ENCODE results near the gene PLCD3.

Gene PLCD3

DNA sequence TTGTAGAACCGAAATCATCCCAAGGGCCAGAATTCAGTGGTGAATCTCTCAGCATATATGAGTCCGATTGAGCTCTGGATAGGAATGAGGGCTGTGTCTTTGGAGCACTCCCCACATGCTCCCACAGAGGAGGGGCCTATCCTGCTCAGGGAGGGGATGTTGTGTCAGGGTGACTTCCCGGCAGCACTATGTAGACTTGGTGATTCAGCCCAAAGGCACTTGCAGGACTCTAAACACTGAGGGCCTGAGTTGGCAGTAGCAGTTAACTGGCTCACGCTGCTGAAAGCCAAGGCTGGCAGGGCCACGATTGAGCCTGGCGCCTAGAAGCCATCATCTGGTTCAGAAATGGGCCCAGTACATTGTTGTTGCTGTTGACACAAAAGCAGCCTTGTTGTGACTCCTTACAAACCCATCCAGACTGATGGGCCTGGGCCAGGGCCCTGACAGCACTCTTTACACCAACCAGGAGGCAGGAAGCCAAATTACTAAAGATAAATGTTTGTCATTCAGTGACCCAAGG lies 39.3 kb downstream of the PLCD3 start:
- Histone ChIP-seq H3K27me3 (replicated peaks; ENCODE audit: control insufficient read depth, insufficient read depth, low read length, poor library complexity, severe bottlenecking) (no peaks in the 10 kb centered on the region), H3K36me3 (ENCODE audit: control insufficient read depth, insufficient read depth, low read length) (peaks cover 75% of the 10 kb centered on the region), H3K4me1 (ENCODE audit: control insufficient read depth, insufficient read depth, low read length, poor library complexity, severe bottlenecking) (no peaks in the 10 kb centered on the region), H3K9me3 (ENCODE audit: control insufficient read depth, low read length) (no peaks in the 10 kb centered on the region), H3K4me3 (ENCODE audit: insufficient read depth, low read depth, low read length, poor library complexity, severe bottlenecking) (no peak overlapping the region), H3K27ac (ENCODE audit: insufficient read depth, low read length, poor library complexity, severe bottlenecking) (no peak overlapping the region)
- no peak for DNase-seq

DNA sequence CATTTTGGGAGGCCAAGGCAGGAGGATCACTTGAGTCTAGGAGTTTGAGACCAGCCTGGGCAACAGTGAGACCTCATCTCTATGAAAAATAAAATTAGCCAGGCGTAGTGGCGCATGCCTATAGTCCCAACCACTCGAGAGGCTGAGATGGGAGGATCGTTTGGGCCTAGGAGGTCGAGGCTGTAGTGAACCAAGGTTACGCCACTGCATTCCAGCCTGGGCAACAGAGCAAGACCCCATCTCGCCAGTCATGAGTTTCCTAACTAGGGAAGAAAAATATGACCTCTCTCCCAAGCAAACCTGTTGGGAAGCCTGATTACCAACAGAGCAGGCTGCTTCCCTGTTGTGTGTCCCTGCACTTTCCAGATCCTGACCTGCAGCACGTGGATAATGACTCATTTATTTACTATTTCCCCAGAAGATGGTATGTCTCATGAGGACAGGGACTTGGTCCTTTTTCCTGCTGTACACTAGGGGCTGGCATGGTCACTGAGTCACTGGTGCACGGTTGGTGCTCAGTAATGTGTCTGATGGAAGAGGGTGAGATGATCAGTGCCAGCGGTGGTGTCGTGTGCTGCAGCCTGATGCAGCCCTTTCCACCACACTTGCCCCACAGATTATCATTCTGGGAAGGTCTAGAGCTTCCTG lies 40.4 kb downstream of the PLCD3 start:
- DNase-seq = no peak
- H3K27ac ChIP-seq (ENCODE audit: insufficient read depth, low read length, poor library complexity, severe bottlenecking) = no peak overlapping the region
- H3K36me3 ChIP-seq (ENCODE audit: control insufficient read depth, insufficient read depth, low read length) = peaks cover 75% of the 10 kb centered on the region

DNA sequence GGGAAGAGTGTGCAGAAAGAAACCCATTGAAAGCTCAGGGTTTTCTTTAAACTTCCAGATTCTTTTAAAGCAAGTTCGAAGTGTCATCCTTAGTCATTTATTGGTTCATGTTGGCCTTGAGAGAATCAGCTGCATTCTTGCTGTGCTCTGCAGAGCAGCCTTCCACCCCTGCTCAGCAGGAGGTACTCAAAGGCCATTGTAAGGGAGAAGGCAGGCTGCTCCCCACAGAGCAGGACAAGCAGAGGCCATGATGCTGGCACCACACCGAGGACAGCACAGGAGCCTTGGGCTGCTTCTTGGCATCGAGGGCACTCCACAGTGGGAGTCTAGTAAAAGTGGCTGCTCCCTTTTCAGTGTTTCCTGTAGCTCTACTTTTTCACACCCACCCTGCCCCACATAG lies 41.6 kb downstream of the PLCD3 start:
- no peak for DNase-seq
- Histone ChIP-seq H3K9me3 (ENCODE audit: control insufficient read depth, low read length) (no peaks in the 10 kb centered on the region), H3K4me1 (ENCODE audit: control insufficient read depth, insufficient read depth, low read length, poor library complexity, severe bottlenecking) (no peaks in the 10 kb centered on the region), H3K36me3 (ENCODE audit: control insufficient read depth, insufficient read depth, low read length) (peaks cover 71% of the 10 kb centered on the region), H3K27me3 (replicated peaks; ENCODE audit: control insufficient read depth, insufficient read depth, low read length, poor library complexity, severe bottlenecking) (no peaks in the 10 kb centered on the region), H3K27ac (ENCODE audit: insufficient read depth, low read length, poor library complexity, severe bottlenecking) (no peak overlapping the region), H3K4me3 (ENCODE audit: insufficient read depth, low read depth, low read length, poor library complexity, severe bottlenecking) (no peak overlapping the region)

More for the DNA sequence above, 40.4 kb downstream of the PLCD3 start:
- Histone ChIP-seq H3K4me3 (ENCODE audit: insufficient read depth, low read depth, low read length, poor library complexity, severe bottlenecking) (no peak overlapping the region), H3K27me3 (replicated peaks; ENCODE audit: control insufficient read depth, insufficient read depth, low read length, poor library complexity, severe bottlenecking) (no peaks in the 10 kb centered on the region), H3K9me3 (ENCODE audit: control insufficient read depth, low read length) (no peaks in the 10 kb centered on the region), H3K4me1 (ENCODE audit: control insufficient read depth, insufficient read depth, low read length, poor library complexity, severe bottlenecking) (no peaks in the 10 kb centered on the region)

DNA sequence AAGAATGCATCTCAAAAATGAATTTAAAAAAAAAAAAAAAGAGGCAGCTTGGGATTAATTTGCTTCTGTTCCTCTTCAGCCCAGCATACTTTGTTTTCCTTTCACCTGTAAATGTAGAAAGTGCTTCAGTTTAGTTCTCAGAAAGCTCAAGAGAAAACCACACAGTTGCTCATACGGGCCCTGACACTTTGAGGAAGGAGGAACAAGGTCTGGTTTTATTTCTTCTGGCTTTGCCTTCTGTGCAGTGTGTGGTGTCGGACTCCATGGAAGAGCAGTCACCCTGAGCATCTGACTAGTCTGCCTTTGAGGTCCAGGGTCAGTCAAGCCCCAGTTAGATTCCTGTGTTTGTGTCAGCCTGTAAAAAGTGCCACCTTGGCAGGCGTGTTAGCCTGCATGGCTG lies 43.6 kb downstream of the PLCD3 start:
- no peak for DNase-seq
- Histone ChIP-seq H3K27me3 (replicated peaks; ENCODE audit: control insufficient read depth, insufficient read depth, low read length, poor library complexity, severe bottlenecking) (no peaks in the 10 kb centered on the region), H3K4me3 (ENCODE audit: insufficient read depth, low read depth, low read length, poor library complexity, severe bottlenecking) (no peak overlapping the region), H3K9me3 (ENCODE audit: control insufficient read depth, low read length) (no peaks in the 10 kb centered on the region), H3K4me1 (ENCODE audit: control insufficient read depth, insufficient read depth, low read length, poor library complexity, severe bottlenecking) (no peaks in the 10 kb centered on the region), H3K36me3 (ENCODE audit: control insufficient read depth, insufficient read depth, low read length) (peaks cover 78% of the 10 kb centered on the region), H3K27ac (ENCODE audit: insufficient read depth, low read length, poor library complexity, severe bottlenecking) (no peak overlapping the region)

DNA sequence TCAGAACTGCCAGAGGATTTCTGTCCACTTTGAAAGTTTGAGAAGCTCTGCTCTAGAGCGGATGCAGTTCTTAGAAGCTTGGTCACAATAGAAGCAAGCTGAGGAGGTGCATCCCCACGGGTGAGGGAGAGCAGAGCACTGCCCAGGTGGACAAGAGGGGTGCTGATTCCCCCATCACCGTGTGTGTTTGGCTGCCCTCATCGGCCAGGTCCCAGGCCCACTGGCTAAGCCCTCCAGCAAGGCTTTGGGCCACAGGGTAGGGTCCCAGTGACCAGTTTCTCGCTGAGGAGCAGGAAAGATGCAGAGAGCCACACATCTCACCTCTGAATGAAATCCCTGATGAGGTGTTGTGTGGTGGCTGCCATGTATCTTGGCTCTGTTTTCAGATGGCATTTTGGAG lies 44.3 kb downstream of the PLCD3 start:
- DNase-seq = no peak
- H3K9me3 ChIP-seq (ENCODE audit: control insufficient read depth, low read length) = no peaks in the 10 kb centered on the region
- no peaks in the 10 kb centered on the region for H3K4me1 ChIP-seq (ENCODE audit: control insufficient read depth, insufficient read depth, low read length, poor library complexity, severe bottlenecking)
- no peak overlapping the region for H3K27ac ChIP-seq (ENCODE audit: insufficient read depth, low read length, poor library complexity, severe bottlenecking)
- H3K4me3 ChIP-seq (ENCODE audit: insufficient read depth, low read depth, low read length, poor library complexity, severe bottlenecking) = no peak overlapping the region
- H3K36me3 ChIP-seq (ENCODE audit: control insufficient read depth, insufficient read depth, low read length) = peaks cover 76% of the 10 kb centered on the region
- no peaks in the 10 kb centered on the region for H3K27me3 ChIP-seq (replicated peaks; ENCODE audit: control insufficient read depth, insufficient read depth, low read length, poor library complexity, severe bottlenecking)

DNA sequence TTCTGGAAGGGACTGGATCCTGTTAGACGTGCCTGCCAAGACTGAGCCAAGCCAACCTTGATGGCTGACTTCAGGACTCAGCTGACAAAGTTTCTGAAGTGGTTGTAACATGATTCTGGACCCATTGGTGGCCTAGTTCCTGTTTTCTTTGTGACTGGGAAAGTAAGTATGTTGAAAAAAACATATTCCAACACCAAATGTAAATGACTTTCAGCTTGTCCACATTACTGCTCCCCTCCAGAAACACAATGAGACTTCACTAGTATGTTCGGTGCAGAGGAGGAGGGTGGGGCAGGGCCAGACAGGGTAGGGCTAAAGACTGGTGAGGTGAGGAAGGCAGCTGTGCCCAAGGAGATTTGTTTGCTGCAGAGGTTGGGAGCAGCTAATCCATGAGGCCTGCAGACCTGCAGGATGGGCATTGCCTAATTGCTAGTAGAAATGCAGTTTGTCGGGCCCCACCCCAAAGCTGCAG lies 44.8 kb downstream of the PLCD3 start:
- Histone ChIP-seq H3K9me3 (ENCODE audit: control insufficient read depth, low read length) (no peaks in the 10 kb centered on the region), H3K27me3 (replicated peaks; ENCODE audit: control insufficient read depth, insufficient read depth, low read length, poor library complexity, severe bottlenecking) (no peaks in the 10 kb centered on the region), H3K4me1 (ENCODE audit: control insufficient read depth, insufficient read depth, low read length, poor library complexity, severe bottlenecking) (no peaks in the 10 kb centered on the region), H3K36me3 (ENCODE audit: control insufficient read depth, insufficient read depth, low read length) (peaks cover 76% of the 10 kb centered on the region), H3K4me3 (ENCODE audit: insufficient read depth, low read depth, low read length, poor library complexity, severe bottlenecking) (no peak overlapping the region), H3K27ac (ENCODE audit: insufficient read depth, low read length, poor library complexity, severe bottlenecking) (no peak overlapping the region)
- no peak for DNase-seq

DNA sequence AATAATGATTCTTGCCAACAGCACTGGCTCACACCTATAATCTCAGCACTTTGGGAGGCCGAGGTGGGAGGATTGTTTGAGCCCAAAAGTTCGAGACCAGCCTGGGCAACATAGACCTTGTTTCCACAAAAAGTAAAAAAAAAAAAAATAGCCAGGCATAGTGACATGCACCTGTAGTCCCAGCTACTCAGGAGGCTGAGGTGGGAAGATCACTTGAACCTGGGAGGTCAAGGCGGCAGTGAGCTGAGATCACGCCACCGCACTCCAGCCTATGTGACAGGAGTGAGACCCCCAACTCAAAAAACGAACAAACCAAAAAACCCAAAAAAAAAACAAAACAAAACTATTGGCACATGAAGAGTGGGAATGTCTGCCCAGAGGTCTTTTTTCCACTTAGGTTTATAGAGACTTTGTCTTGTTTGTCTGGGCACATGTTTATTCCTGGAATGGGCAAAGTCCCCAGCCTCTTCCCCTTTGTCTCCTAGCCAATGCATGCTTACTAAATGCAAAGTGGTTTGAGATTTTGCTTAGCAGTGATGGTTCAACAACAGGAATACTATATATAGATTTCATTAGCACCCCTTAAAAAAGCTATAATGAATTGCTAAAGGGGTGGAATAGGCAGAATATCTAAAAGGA lies 45.3 kb downstream of the PLCD3 start:
- H3K36me3 ChIP-seq (ENCODE audit: control insufficient read depth, insufficient read depth, low read length) = peaks cover 80% of the 10 kb centered on the region
- no peaks in the 10 kb centered on the region for H3K27me3 ChIP-seq (replicated peaks; ENCODE audit: control insufficient read depth, insufficient read depth, low read length, poor library complexity, severe bottlenecking)
- no peak overlapping the region for H3K27ac ChIP-seq (ENCODE audit: insufficient read depth, low read length, poor library complexity, severe bottlenecking)
- H3K9me3 ChIP-seq (ENCODE audit: control insufficient read depth, low read length) = no peaks in the 10 kb centered on the region
- H3K4me3 ChIP-seq (ENCODE audit: insufficient read depth, low read depth, low read length, poor library complexity, severe bottlenecking) = no peak overlapping the region
- H3K4me1 ChIP-seq (ENCODE audit: control insufficient read depth, insufficient read depth, low read length, poor library complexity, severe bottlenecking) = no peaks in the 10 kb centered on the region
- DNase-seq = no peak

DNA sequence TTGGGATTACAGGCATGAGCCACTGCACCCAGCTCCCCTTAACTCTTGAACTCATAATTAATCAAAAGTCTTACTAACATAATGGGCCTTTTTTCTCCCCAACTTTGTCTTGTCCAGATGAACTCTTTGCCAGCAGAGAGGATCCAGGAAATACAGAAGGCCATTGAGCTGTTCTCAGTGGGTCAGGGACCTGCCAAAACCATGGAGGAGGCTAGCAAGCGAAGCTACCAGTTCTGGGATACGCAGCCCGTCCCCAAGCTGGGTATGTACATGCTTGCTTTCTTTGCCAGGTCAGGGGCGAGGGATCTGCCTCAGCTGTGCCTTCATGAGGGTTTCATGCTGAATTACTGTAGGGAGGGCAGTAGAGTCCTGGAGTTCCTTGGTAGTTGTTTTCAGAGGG lies 45.9 kb downstream of the PLCD3 start:
- H3K4me1 ChIP-seq (ENCODE audit: control insufficient read depth, insufficient read depth, low read length, poor library complexity, severe bottlenecking) = no peaks in the 10 kb centered on the region
- H3K9me3 ChIP-seq (ENCODE audit: control insufficient read depth, low read length) = no peaks in the 10 kb centered on the region
- no peak overlapping the region for H3K4me3 ChIP-seq (ENCODE audit: insufficient read depth, low read depth, low read length, poor library complexity, severe bottlenecking)
- no peak overlapping the region for H3K27ac ChIP-seq (ENCODE audit: insufficient read depth, low read length, poor library complexity, severe bottlenecking)
- H3K27me3 ChIP-seq (replicated peaks; ENCODE audit: control insufficient read depth, insufficient read depth, low read length, poor library complexity, severe bottlenecking) = no peaks in the 10 kb centered on the region
- H3K36me3 ChIP-seq (ENCODE audit: control insufficient read depth, insufficient read depth, low read length) = peaks cover 80% of the 10 kb centered on the region
- no peak for DNase-seq

DNA sequence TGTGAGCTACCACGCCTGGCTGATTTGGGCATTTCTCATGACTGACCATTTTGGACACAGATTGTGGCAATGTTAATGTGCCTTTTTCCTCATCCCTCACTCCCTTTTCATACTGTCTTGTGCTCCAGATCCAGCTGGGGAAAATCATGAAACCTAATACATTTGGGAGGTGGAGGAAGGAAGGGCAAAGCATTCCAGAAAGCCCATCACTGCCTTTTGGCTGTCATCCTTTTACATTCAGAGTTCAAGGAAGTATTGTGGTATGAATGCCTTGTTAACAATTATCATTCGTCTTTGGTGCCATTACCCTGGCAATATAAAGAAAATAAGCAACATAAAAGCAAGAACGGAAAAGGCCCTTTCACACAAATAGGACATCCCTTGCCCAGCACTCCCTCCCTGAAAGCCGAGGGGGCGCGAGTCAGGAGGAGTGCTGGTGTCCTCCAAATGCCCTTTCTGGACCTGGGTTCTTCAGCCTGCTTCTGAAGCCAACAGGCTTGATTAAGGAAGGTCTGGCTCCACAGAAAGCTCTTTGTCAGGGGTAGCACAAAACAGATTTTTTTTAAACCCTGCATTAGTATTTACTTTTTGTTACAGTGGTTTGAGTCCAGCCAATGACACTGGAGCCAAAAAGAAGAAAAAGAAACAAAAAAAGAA lies 51.1 kb downstream of the PLCD3 start:
- no peak for DNase-seq
- H3K36me3 ChIP-seq (ENCODE audit: control insufficient read depth, insufficient read depth, low read length) = peaks cover 43% of the 10 kb centered on the region
- no peak overlapping the region for H3K4me3 ChIP-seq (ENCODE audit: insufficient read depth, low read depth, low read length, poor library complexity, severe bottlenecking)
- no peak overlapping the region for H3K27ac ChIP-seq (ENCODE audit: insufficient read depth, low read length, poor library complexity, severe bottlenecking)
- H3K4me1 ChIP-seq (ENCODE audit: control insufficient read depth, insufficient read depth, low read length, poor library complexity, severe bottlenecking) = no peaks in the 10 kb centered on the region
- no peaks in the 10 kb centered on the region for H3K27me3 ChIP-seq (replicated peaks; ENCODE audit: control insufficient read depth, insufficient read depth, low read length, poor library complexity, severe bottlenecking)
- H3K9me3 ChIP-seq (ENCODE audit: control insufficient read depth, low read length) = no peaks in the 10 kb centered on the region

DNA sequence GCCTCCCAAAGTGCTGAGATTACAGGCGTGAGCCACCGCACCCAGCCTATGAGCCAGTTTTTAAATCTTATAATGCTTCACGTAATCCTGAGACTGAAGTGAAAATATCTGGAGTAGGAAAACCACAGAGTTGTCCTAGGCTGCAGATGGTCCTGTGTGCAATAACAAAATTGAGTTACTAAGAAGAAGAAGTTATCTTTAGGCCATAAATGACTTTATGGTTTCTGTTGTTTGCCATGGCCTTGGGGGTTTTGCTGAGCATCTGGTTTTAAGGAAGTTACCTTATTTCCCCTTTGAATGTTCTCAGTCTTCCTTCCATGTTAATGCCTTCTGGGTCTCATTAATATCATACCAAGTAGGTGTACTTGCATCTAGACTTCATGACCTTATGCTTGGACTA lies 54.7 kb downstream of the PLCD3 start:
- H3K9me3 ChIP-seq (ENCODE audit: control insufficient read depth, low read length) = no peaks in the 10 kb centered on the region
- H3K4me3 ChIP-seq (ENCODE audit: insufficient read depth, low read depth, low read length, poor library complexity, severe bottlenecking) = no peak overlapping the region
- DNase-seq = no peak
- H3K36me3 ChIP-seq (ENCODE audit: control insufficient read depth, insufficient read depth, low read length) = peaks cover 22% of the 10 kb centered on the region
- no peak overlapping the region for H3K27ac ChIP-seq (ENCODE audit: insufficient read depth, low read length, poor library complexity, severe bottlenecking)
- H3K4me1 ChIP-seq (ENCODE audit: control insufficient read depth, insufficient read depth, low read length, poor library complexity, severe bottlenecking) = no peaks in the 10 kb centered on the region
- H3K27me3 ChIP-seq (replicated peaks; ENCODE audit: control insufficient read depth, insufficient read depth, low read length, poor library complexity, severe bottlenecking) = no peaks in the 10 kb centered on the region

Data from effector memory CD4-positive, alpha-beta T cell (primary cell).